Heart left ventricle (tissue), 16 donors: ENCODE results near the gene OSCP1. TPM values are rescaled to one million over a fixed set of nuclear protein-coding genes. Genes with fewer than 3 reads are reported as not detected.

Experiments
- ATAC-seq, 4 donors: fragments of 200-7000 bp; cut with Tn5 transposase; one replicate each; pipeline ENCODE4 v1.9.1; 2020 to 2022; ENCODE audit warnings: moderate library complexity in 4 of 4, mild to moderate bottlenecking in 3 of 4, moderate number of reproducible peaks in 1 of 4
- DNase-seq, 5 donors: peaks; one replicate each; pipeline ENCODE4 v3.0.0-alpha.2; 2020
- H3K27ac ChIP-seq, 12 donors: fragments of 200-600 bp; sonication (generic) in 4 of 12; one replicate each; pipeline versions ENCODE4 v1.5.0 to v1.8.0; 2016 to 2022; ENCODE audit warnings: mild to moderate bottlenecking in 2 of 12
- H3K27me3 ChIP-seq, 9 donors: fragments of 200-600 bp; sonication (generic) in 2 of 9; one replicate each; pipeline versions ENCODE4 v1.5.1 to v1.8.0; 2016 to 2022; ENCODE audit warnings: mild to moderate bottlenecking in 3 of 9
- H3K36me3 ChIP-seq, 9 donors: fragments of 200-600 bp; sonication (generic) in 2 of 9; one replicate each; pipeline versions ENCODE4 v1.5.0 to v1.8.0; 2018 to 2022; ENCODE audit warnings: mild to moderate bottlenecking in 2 of 9
- H3K4me1 ChIP-seq, 12 donors: fragments of 200-600 bp; sonication (generic) in 4 of 12; one replicate each; pipeline versions ENCODE4 v1.5.0 to v1.8.0; 2016 to 2022; ENCODE audit warnings: mild to moderate bottlenecking in 3 of 12
- H3K4me3 ChIP-seq, 12 donors: fragments of 200-600 bp; sonication (generic) in 4 of 12; one replicate each; pipeline versions ENCODE4 v1.5.0 to v1.8.0; 2017 to 2022; ENCODE audit warnings: mild to moderate bottlenecking in 9 of 12, moderate library complexity in 4 of 12
- H3K9me3 ChIP-seq, 12 donors: fragments of 200-600 bp; sonication (generic) in 4 of 12; one replicate each; pipeline versions ENCODE4 v1.5.0 to v1.8.0; 2016 to 2022; ENCODE audit warnings: mild to moderate bottlenecking in 1 of 12
- POLR2A ChIP-seq, 2 donors: fragments of 450-650 bp; IDR thresholded peaks; one replicate each; pipeline ENCODE4 v1.6.1; 2017; ENCODE audit warnings: antibody characterized with exemption in 2 of 2, mild to moderate bottlenecking in 2 of 2, moderate library complexity in 2 of 2
- WGBS, 4 donors: extraction: QIAGEN DNeasy Blood & Tissue Kit in 2 of 4; methylation state at CpG; one replicate each; pipeline versions ENCODE4 v1.1.5 to v1.1.7; 2013 to 2018; 5-methylcytosine and 5-hydroxymethylcytosine counted together
- intact Hi-C, 10 donors: fragments of 100-400 bp; cut with DNase I; formaldehyde crosslinking; loops; one replicate each; pipeline versions ENCODE4 v1.11.1 to v1.14.2; 2022
- polyA plus RNA-seq, 2 donors: library from polyadenylated mRNA; stranded (reverse); fragments of 200-250 nt; gene quantifications; one replicate each; pipeline ENCODE4 v1.2.3, GENCODE V29; 2013
- total RNA-seq, 9 donors: library from RNA; depleted of rRNA in 2 of 9; stranded (reverse); fragments of >200 nt in 2 of 9; fragmentation: NEBNext Ultra II Directional in 3 of 9; extraction: Animal tissue kit (Norgen Biotek cat#: 25700) in 3 of 9; gene quantifications; one replicate each; pipeline versions ENCODE4 v1.1.0 to v1.2.4, GENCODE V29; 2016 to 2023
- TF ChIP-seq, protein P1 (sequence below), 12 donors: fragments of 200-600 bp; sonication (generic) in 4 of 12; IDR thresholded peaks; one replicate each; pipeline versions ENCODE4 v1.5.0 to v1.8.0; 2018 to 2022; ENCODE audit warnings: antibody characterized with exemption in 12 of 12, mild to moderate bottlenecking in 5 of 12
- donor health status: ischemic (EF 13 %, LVEDD 7.1; RV severe dilation, severe dysfunction).
- donor health status: healthy with polysubstance abuse.
- donor health status: DM: no; HTN: yes; CAD: no.
- donor health status: DM: no; HTN: no; CAD: no.
- donor health status: ischemic (EF 25% LVEDD 6.9; RV normal size, moderate dysfunction).
- donor health status: ischemic (EF 25% LVEDD 5.7; RV mildly dilated, moderate dysfunction).
- donor health status: healthy.
- donor health status: DM: yes; HTN: yes; CAD: no.
- donor health status: ischemic (EF 35%, LVEDD 5.7; RV mildly dilated, moderate dysfunction).
- donor health status: nonischemic (EF 11% LVEDD 7.7; RV severe dilation, severe dysfunction).
- donor health status: DM: yes; HTN: yes; CAD: no.
- donor health status: PGD.
- donor health status: ischemic (EF 29% LVEDD 5.4; RV normal size, mild dysfunction).
- donor health status: nonischemic (EF 23%, LVEDD 6.1; RV moderate dilation, normal function).

OSCP1 gene
- total and polyA plus RNA-seq, 11 donors, result 3.8 to 11.5 (median 6.0) TPM

DNA sequence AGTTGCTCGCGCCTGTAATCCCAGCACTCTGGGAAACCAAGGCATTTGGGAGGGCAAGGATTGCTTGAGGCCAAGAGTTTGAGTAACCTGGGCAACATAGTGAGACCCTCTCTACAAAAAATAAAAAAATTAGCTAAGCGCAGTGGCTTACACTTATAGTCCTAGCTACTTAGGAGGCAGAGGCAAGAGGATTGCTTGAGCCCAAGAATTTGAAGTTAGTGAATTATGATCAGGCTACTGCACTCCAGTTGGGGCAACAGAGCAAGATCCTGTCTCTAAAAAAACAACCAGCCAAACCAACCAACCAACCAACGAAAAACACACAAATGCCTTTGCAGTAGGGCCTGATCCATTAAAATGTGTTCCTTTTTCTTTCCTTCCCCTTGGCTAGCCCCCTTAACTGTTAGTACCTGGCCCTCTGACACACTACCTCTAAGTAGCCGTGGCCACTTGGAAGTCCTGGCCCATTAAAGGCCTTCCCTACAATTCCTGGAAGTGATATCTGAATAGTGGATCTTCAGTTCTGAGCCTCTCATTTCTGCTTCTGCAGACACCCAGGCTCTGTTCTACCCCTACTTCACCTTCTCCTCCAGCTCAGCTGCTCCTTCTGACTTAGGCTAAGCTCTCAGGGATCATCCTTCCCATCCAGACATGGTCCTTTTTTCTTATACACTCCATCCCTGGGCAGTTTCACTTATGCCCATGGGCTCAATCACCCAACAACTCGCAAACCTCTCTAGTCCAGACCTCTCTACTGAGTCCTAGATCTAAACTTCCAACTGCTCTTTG lies 3.5 kb upstream of the OSCP1 start:
- TF ChIP-seq POLR2A (IDR thresholded peaks at IDR 0.05), result no peak
- TF ChIP-seq, protein P1, sequence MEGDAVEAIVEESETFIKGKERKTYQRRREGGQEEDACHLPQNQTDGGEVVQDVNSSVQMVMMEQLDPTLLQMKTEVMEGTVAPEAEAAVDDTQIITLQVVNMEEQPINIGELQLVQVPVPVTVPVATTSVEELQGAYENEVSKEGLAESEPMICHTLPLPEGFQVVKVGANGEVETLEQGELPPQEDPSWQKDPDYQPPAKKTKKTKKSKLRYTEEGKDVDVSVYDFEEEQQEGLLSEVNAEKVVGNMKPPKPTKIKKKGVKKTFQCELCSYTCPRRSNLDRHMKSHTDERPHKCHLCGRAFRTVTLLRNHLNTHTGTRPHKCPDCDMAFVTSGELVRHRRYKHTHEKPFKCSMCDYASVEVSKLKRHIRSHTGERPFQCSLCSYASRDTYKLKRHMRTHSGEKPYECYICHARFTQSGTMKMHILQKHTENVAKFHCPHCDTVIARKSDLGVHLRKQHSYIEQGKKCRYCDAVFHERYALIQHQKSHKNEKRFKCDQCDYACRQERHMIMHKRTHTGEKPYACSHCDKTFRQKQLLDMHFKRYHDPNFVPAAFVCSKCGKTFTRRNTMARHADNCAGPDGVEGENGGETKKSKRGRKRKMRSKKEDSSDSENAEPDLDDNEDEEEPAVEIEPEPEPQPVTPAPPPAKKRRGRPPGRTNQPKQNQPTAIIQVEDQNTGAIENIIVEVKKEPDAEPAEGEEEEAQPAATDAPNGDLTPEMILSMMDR (IDR thresholded peaks at IDR 0.05), result no peak
- Histone ChIP-seq H3K4me3 (no peak overlapping the region), H3K27ac (no peak overlapping the region), H3K36me3 (peaks cover 0 to 50% (median 43%) of the 10 kb centered on the region in 9 donors), H3K27me3 (no peaks in the 10 kb centered on the region), H3K9me3 (no peaks in the 10 kb centered on the region), H3K4me1 (peaks cover 0 to 45% (median 7%) of the 10 kb centered on the region in 12 donors)
- ATAC-seq (no peak), DNase-seq (no peak)
- 84 to 91% (median 87%) methylated on average over 6 of the region's 6 CpGs for WGBS, 4 donors
- intact Hi-C loops, result no loop called here

GRCh38 chr1:36453051-36453450 lies 2.8 kb upstream of the OSCP1 start:
- intact Hi-C loops, result no loop called here
- 92 to 97% (median 94%) methylated on average over 3 of the region's 3 CpGs for WGBS, 4 donors
- Histone ChIP-seq H3K4me3 (no peak overlapping the region), H3K27me3 (no peaks in the 10 kb centered on the region), H3K36me3 (peaks cover 0 to 43% (median 38%) of the 10 kb centered on the region in 9 donors), H3K27ac (no peak overlapping the region), H3K9me3 (no peaks in the 10 kb centered on the region), H3K4me1 (peaks cover 0 to 40% (median 7%) of the 10 kb centered on the region in 12 donors)
- DNase-seq (no peak), ATAC-seq (no peak)
- no peak for TF ChIP-seq POLR2A (IDR thresholded peaks at IDR 0.05)
- TF ChIP-seq, protein P1 (IDR thresholded peaks at IDR 0.05), result no peak

- intact Hi-C loops, result loop anchor here in 1 of 10 donors (1.0 kb wide), 1 partner anchor 13 kb away; the partner anchor contains the start of gene MRPS15
- peaks cover 0 to 22% (median 17%) of the 10 kb centered on the region in 9 donors for H3K36me3 ChIP-seq
- H3K4me1 ChIP-seq, result peaks cover 0 to 27% (median 7%) of the 10 kb centered on the region in 12 donors
- WGBS, 4 donors, result 26 to 36% (median 29%) methylated on average over 18 of the region's 18 CpGs
- no peaks in the 10 kb centered on the region for H3K9me3 ChIP-seq
- ATAC-seq (peak in 2 of 4 donors; percentile 1 to 2), DNase-seq (no peak)
- H3K27ac ChIP-seq, result peak overlapping the region; percentile 74 to 98 (median 94)
- no peaks in the 10 kb centered on the region for H3K27me3 ChIP-seq
- H3K4me3 ChIP-seq, result peak overlapping the region; percentile 34 to 74 (median 66)
- TF ChIP-seq, protein P1 (IDR thresholded peaks at IDR 0.05), result no peak
- no peak for TF ChIP-seq POLR2A (IDR thresholded peaks at IDR 0.05)
Measured at GRCh38 chr1:36450919-36451305, 661 bp upstream of the OSCP1 start.

GRCh38 chr1:36448530-36449056 lies 1.7 kb downstream of the OSCP1 start:
- no peaks in the 10 kb centered on the region for H3K9me3 ChIP-seq
- H3K27ac ChIP-seq, result no peak overlapping the region
- intact Hi-C loops, result no loop called here
- H3K36me3 ChIP-seq, result no peaks in the 10 kb centered on the region
- no peak for TF ChIP-seq POLR2A (IDR thresholded peaks at IDR 0.05)
- peaks cover 0 to 27% (median 7%) of the 10 kb centered on the region in 12 donors for H3K4me1 ChIP-seq
- no peak for ATAC-seq
- no peaks in the 10 kb centered on the region for H3K27me3 ChIP-seq
- DNase-seq, result no peak
- no peak overlapping the region for H3K4me3 ChIP-seq
- WGBS, 4 donors, result 88 to 92% (median 90%) methylated on average over 4 of the region's 4 CpGs
